Coronary artery (tissue), 2 donors: ENCODE data around the gene USP34.
"Not testable (repeated sequence)": the region's sequence is repeated elsewhere in the genome, so short reads cannot be mapped to it uniquely, and the experiment has no call there.

Experiments
- DNase-seq: peaks from one replicate; pipeline ENCODE4 v3.0.0-alpha.2; 2017; ENCODE audit warnings: low spot score
- H3K27ac ChIP-seq, 2 donors: fragments of 200-600 bp; sonication (generic); one replicate each; pipeline ENCODE4 v1.5.1; 2016 to 2019
- H3K4me3 ChIP-seq: fragments of 200-600 bp; sonication (generic); 2 replicates; pipeline ENCODE4 v1.5.1; 2016; ENCODE audit warnings: mild to moderate bottlenecking, moderate library complexity
- TF ChIP-seq, protein P1 (sequence below): fragments of 200-600 bp; sonication (generic); IDR thresholded peaks from one replicate; pipeline ENCODE4 v1.5.1; 2019; ENCODE audit warnings: antibody characterized with exemption

Gene USP34

DNA sequence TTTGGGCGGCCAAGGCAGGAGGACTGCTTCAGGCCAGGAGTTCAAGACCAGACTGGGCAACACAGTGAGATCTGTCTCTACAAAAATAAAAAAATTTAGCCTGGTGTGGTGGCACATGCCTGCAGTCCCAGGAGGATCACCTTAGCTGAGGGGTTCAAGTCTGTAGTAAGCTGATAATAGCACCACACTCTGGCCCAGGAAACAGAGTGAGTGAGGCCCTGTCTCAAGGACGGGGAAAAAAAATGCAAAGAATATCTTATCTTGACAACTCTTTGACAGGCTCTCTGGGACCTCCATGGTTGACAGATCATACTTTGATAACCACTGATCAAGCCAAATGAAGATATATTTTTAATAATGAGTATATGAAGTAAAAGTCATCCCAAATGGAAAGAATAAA, 22.7 kb downstream of the USP34 start:
- no peak overlapping the region for H3K4me3 ChIP-seq
- TF ChIP-seq, protein P1, sequence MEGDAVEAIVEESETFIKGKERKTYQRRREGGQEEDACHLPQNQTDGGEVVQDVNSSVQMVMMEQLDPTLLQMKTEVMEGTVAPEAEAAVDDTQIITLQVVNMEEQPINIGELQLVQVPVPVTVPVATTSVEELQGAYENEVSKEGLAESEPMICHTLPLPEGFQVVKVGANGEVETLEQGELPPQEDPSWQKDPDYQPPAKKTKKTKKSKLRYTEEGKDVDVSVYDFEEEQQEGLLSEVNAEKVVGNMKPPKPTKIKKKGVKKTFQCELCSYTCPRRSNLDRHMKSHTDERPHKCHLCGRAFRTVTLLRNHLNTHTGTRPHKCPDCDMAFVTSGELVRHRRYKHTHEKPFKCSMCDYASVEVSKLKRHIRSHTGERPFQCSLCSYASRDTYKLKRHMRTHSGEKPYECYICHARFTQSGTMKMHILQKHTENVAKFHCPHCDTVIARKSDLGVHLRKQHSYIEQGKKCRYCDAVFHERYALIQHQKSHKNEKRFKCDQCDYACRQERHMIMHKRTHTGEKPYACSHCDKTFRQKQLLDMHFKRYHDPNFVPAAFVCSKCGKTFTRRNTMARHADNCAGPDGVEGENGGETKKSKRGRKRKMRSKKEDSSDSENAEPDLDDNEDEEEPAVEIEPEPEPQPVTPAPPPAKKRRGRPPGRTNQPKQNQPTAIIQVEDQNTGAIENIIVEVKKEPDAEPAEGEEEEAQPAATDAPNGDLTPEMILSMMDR: no peak
- no peak for DNase-seq
- H3K27ac ChIP-seq: no peak overlapping the region

DNA sequence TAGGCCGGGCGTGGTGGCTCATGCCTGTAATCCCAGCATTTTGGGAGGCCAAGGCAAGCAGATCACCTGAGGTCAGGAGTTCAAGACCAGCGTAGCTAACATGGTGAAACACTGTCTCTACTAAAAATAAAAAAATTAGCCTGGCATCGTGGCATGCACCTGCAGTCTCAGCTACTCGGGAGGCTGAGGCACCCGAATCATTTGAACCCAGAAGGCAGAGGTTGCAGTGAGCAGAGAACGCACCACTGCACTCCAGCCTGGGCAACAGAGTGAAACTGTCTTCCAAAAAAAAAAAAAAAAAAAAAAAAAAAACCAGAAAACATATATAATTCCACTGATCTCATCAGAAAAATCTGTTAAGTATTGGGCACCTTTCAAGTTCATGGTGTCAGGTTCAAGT, 23.9 kb downstream of the USP34 start:
- not testable (repeated sequence) for H3K27ac ChIP-seq, DNase-seq

DNA sequence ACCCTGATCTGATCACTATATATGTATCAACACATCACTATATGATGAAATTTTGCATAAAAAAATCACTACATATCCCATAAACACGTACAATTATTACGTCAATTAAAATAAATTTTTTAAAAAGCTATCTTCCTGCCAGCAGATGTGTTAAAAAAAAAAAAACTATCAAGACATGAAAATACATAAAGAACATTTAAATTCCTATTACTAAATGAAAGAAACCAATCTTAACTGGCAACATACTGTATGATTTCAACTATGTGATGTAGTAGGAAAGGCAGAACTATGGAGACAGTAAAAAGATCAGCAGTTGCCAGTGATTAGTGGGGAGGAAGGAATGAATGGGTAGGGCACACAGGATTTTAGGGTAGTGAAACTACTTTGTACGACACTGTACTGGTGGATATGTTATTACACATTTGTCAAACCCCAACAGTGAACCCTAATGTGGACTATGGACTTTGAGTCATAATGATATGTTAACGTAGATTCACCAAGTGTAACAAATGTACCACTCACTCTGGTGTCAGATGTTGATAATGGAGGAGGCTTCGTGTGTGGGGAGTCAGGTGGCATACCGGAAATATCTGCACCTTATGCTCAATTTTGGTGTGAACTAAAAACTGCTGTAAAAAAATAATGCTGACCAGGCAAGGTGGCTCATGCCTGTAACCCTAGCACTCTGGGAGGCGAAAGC, 27.4 kb downstream of the USP34 start:
- TF ChIP-seq, protein P1: no peak
- Histone ChIP-seq H3K4me3 (no peak overlapping the region), H3K27ac (no peak overlapping the region)
- DNase-seq: no peak

More for the DNA sequence above, 23.9 kb downstream of the USP34 start:
- H3K4me3 ChIP-seq: not testable (repeated sequence)

DNA sequence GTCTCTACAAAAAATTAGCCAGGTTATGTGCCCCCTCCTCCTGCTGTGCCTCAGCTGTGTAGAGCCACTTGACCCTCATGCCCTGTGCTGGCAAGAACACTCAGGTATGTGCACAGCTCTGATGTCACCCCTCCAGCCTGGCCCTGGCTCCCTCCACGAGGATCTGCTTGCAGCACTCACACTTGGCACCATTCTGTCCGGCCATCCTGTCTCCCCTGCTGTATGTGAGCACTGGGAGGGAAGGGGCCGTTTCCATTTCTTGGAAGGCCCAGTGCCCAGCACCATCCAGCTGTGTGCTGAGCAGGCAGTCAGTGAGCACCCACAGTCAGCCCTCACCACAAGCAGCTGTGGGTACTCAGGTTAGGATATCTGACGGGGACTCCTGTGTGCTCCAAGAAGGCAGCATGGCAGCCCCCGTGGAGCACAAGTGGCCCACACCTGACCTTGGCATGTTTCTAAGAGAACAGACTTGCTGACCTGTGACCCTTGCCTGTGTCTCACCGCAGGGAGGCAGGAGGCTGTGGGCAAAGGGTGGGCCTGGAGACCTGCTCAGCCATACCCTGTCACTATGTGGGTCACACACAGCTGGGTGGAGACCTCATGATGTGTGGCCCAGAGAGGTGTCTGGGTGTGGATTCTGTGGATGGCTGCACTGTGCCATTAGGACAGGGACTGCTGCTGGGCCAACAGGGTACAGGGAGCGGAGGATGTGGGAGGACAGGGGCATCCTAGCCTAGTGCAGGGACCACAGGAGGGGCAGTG, 31.5 kb downstream of the USP34 start:
- TF ChIP-seq, protein P1: no peak
- DNase-seq: no peak
- Histone ChIP-seq H3K27ac (no peak overlapping the region), H3K4me3 (no peak overlapping the region)

DNA sequence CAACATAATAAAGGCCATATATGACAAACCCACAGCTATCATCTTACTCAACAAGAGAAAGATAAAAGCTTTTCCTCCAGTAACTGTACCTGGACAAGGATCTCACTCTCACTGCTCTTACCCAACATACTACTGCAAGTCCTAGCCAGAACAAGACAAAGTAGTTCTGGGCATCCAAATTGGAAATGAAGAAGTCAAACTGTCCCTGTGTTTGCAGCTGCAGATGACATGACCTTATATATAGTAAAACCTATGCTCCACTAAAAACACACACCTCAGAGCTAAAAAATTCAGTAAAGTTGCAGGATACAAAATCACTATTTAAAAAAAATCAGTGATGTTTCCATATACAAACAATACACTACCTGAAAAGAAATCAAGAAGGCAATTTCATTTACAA, 32.2 kb downstream of the USP34 start:
- DNase-seq: no peak
- no peak overlapping the region for H3K27ac ChIP-seq
- H3K4me3 ChIP-seq: no peak overlapping the region
- TF ChIP-seq, protein P1: no peak

DNA sequence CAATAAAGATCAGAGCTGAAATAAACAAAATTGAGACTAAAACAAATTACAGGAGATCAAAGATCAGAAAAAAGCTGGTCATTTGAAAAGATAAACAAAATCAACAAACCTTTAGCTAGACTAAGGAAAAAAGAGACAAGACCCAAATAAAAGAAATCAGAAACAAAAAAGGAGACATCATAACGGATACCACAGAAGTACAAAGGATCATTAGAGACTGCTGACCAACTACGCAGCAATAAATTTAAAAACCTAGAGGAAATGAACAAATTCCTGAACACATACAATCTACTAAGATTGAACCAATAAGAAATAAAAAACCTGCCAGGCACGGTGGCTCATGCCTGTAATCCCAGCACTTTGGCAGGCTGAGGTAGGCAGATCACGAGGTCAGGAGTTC, 33.7 kb downstream of the USP34 start:
- TF ChIP-seq, protein P1: no peak
- Histone ChIP-seq H3K27ac (no peak overlapping the region), H3K4me3 (no peak overlapping the region)
- no peak for DNase-seq

DNA sequence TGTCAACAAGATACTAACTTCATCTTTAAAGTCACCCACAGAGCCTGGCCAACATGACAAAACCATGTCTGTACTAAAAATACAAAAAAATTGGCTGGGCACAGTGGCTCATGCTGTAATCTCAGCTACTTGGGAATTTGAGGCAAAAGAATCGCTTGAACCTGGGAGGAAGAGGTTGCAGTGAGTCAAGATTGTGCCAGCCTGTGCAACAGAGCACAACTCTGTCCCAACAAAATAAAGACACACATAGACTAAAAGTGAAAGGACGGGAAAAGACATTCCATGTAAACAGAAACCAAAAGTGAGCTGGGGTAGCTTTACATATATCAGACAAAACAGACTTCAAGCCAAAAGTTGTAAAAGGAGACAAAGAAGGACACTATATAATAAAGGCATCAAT, 34.8 kb downstream of the USP34 start:
- Histone ChIP-seq H3K4me3 (no peak overlapping the region), H3K27ac (no peak overlapping the region)
- no peak for DNase-seq
- TF ChIP-seq, protein P1: no peak
